Measurements from ENCODE around the gene AHDC1.

DNA sequence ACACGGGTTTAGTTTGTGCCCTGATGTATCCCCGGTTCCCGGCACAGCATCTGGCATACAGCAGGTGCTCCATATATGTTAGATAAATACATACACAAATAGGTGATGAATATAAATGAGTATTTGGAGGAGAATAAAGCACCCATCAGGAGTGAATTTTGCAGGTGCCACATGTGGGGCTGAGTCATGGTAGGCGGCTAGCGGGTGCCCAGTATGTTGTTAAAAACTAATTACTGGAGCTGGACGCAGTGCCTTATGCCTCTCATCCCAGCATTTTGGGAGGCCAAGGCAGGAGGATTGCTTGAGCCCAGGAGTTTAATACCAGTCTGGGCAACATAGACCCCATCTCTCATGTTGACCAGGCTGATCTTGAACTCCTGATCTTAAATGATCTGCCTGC, 97.2 kb downstream of the AHDC1 start:
- TF ChIP-seq, protein P1, sequence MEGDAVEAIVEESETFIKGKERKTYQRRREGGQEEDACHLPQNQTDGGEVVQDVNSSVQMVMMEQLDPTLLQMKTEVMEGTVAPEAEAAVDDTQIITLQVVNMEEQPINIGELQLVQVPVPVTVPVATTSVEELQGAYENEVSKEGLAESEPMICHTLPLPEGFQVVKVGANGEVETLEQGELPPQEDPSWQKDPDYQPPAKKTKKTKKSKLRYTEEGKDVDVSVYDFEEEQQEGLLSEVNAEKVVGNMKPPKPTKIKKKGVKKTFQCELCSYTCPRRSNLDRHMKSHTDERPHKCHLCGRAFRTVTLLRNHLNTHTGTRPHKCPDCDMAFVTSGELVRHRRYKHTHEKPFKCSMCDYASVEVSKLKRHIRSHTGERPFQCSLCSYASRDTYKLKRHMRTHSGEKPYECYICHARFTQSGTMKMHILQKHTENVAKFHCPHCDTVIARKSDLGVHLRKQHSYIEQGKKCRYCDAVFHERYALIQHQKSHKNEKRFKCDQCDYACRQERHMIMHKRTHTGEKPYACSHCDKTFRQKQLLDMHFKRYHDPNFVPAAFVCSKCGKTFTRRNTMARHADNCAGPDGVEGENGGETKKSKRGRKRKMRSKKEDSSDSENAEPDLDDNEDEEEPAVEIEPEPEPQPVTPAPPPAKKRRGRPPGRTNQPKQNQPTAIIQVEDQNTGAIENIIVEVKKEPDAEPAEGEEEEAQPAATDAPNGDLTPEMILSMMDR (IDR thresholded peaks at IDR 0.05) = no peak
- no peak for TF ChIP-seq POLR2A (IDR thresholded peaks at IDR 0.05)
